ENCODE data around the gene ARMC3. TPM values are rescaled to one million over a fixed set of nuclear protein-coding genes. Genes with fewer than 3 reads are reported as not detected.
"Not testable (repeated sequence)": the region's sequence is repeated elsewhere in the genome, so short reads cannot be mapped to it uniquely, and the experiment has no call there.

Gene ARMC3
- total RNA-seq, 1 donor from 2014 or later = 0.83 TPM

DNA sequence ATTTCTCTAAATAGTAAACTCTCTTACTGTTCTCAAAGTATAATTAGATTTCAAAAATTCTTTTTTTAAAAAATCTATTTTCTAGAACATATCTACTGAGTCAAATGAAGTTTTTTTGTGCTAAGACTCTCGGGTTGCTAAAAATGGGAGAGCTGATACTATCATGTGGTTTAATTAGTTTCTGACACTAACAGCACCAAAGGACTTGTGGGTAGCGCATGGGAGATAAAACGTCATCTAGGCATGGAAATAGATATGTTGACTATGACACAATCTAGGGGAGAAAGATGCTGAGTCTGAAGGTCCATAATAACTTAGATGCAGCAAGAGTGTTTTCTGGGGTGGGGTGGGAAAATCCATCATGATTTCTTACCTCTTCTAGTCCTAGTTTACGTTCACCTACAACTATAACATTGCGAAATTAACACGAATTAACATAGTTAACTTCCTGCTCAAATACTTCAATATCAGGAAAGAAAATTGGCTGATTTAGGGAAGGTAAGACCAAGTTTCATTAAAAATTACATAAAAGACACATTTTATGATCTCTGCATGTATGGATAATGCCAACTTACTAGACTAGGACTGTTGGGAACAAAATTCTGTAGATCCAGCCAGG lies 14.3 kb upstream of the ARMC3 start:
- Mint-ChIP-seq H3K4me1 (peaks cover 46% of the 10 kb centered on the region), H3K9me3 (peaks cover 19% of the 10 kb centered on the region), H3K36me3 (peaks cover 10% of the 10 kb centered on the region), H3K27ac (peak overlapping the region; percentile 26), H3K4me3 (no peak overlapping the region), H3K27me3 (ENCODE audit: low read depth) (no peaks in the 10 kb centered on the region)
- TF ChIP-seq, protein P1, sequence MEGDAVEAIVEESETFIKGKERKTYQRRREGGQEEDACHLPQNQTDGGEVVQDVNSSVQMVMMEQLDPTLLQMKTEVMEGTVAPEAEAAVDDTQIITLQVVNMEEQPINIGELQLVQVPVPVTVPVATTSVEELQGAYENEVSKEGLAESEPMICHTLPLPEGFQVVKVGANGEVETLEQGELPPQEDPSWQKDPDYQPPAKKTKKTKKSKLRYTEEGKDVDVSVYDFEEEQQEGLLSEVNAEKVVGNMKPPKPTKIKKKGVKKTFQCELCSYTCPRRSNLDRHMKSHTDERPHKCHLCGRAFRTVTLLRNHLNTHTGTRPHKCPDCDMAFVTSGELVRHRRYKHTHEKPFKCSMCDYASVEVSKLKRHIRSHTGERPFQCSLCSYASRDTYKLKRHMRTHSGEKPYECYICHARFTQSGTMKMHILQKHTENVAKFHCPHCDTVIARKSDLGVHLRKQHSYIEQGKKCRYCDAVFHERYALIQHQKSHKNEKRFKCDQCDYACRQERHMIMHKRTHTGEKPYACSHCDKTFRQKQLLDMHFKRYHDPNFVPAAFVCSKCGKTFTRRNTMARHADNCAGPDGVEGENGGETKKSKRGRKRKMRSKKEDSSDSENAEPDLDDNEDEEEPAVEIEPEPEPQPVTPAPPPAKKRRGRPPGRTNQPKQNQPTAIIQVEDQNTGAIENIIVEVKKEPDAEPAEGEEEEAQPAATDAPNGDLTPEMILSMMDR (IDR thresholded peaks at IDR 0.05; ENCODE audit: unreplicated experiment) = no peak
- no peak for DNase-seq (ENCODE audit: low spot score in 2 of 2, unreplicated experiment in 2 of 2)

GRCh38 chr10:22915314-22915713 lies 12.5 kb upstream of the ARMC3 start:
- TF ChIP-seq, protein P1 (IDR thresholded peaks at IDR 0.05; ENCODE audit: unreplicated experiment) = no peak
- H3K4me1 Mint-ChIP-seq = peaks cover 46% of the 10 kb centered on the region
- peaks cover 3% of the 10 kb centered on the region for H3K36me3 Mint-ChIP-seq
- no peaks in the 10 kb centered on the region for H3K27me3 Mint-ChIP-seq (ENCODE audit: low read depth)
- peak overlapping the region; percentile 47 for H3K27ac Mint-ChIP-seq
- peaks cover 7% of the 10 kb centered on the region for H3K9me3 Mint-ChIP-seq
- H3K4me3 Mint-ChIP-seq = no peak overlapping the region
- DNase-seq (ENCODE audit: low spot score in 2 of 2, unreplicated experiment in 2 of 2) = no peak

GRCh38 chr10:22925088-22925487 lies 2.8 kb upstream of the ARMC3 start:
- Mint-ChIP-seq H3K4me1 (no peaks in the 10 kb centered on the region), H3K36me3 (no peaks in the 10 kb centered on the region), H3K4me3 (no peak overlapping the region), H3K9me3 (peaks cover 20% of the 10 kb centered on the region), H3K27me3 (ENCODE audit: low read depth) (no peaks in the 10 kb centered on the region), H3K27ac (no peak overlapping the region)
- DNase-seq (ENCODE audit: low spot score in 2 of 2, unreplicated experiment in 2 of 2) = no peak
- TF ChIP-seq, protein P1 (IDR thresholded peaks at IDR 0.05; ENCODE audit: unreplicated experiment) = no peak

GRCh38 chr10:22927166-22927565 lies 687 bp upstream of the ARMC3 start:
- H3K27ac Mint-ChIP-seq = no peak overlapping the region
- TF ChIP-seq, protein P1 (IDR thresholded peaks at IDR 0.05; ENCODE audit: unreplicated experiment) = no peak
- no peaks in the 10 kb centered on the region for H3K36me3 Mint-ChIP-seq
- no peaks in the 10 kb centered on the region for H3K27me3 Mint-ChIP-seq (ENCODE audit: low read depth)
- H3K4me1 Mint-ChIP-seq = no peaks in the 10 kb centered on the region
- H3K9me3 Mint-ChIP-seq = peaks cover 11% of the 10 kb centered on the region
- no peak for DNase-seq (ENCODE audit: low spot score in 2 of 2, unreplicated experiment in 2 of 2)
- no peak overlapping the region for H3K4me3 Mint-ChIP-seq

- H3K36me3 Mint-ChIP-seq, H3K27ac Mint-ChIP-seq: not testable (repeated sequence)
Measured at GRCh38 chr10:22929053-22929452, 1.2 kb downstream of the ARMC3 start.

GRCh38 chr10:22931948-22932347 lies 4.1 kb downstream of the ARMC3 start:
- Mint-ChIP-seq H3K4me3 (no peak overlapping the region), H3K9me3 (no peaks in the 10 kb centered on the region), H3K27me3 (ENCODE audit: low read depth) (no peaks in the 10 kb centered on the region), H3K36me3 (no peaks in the 10 kb centered on the region), H3K4me1 (no peaks in the 10 kb centered on the region), H3K27ac (no peak overlapping the region)
- TF ChIP-seq, protein P1 (IDR thresholded peaks at IDR 0.05; ENCODE audit: unreplicated experiment) = no peak
- no peak for DNase-seq (ENCODE audit: low spot score in 2 of 2, unreplicated experiment in 2 of 2)

More at GRCh38 chr10:22929053-22929452, 1.2 kb downstream of the ARMC3 start:
- not testable (repeated sequence) for H3K9me3 Mint-ChIP-seq; H3K4me3 Mint-ChIP-seq; DNase-seq (ENCODE audit: low spot score in 2 of 2, unreplicated experiment in 2 of 2); H3K27me3 Mint-ChIP-seq (ENCODE audit: low read depth); H3K4me1 Mint-ChIP-seq
